HEK293 (cell line): Measurements from ENCODE around the gene CCDC24.

ENCODE experiments used
- BCL11B ChIP-seq: fragments of 450-650 bp; formaldehyde crosslinking; IDR thresholded peaks from 2 replicates; pipeline ENCODE4 v1.5.1; 2016; ENCODE audit warnings: low read depth, missing biosample characterization, missing genetic modification characterization
- CTCF ChIP-seq: fragments of 450-650 bp; formaldehyde crosslinking; IDR thresholded peaks from 2 replicates; pipeline ENCODE4 v1.5.1; 2016; ENCODE audit warnings: missing biosample characterization, missing genetic modification characterization
- GLI2 ChIP-seq: fragments of 450-650 bp; formaldehyde crosslinking; IDR thresholded peaks from 2 replicates; pipeline ENCODE4; 2017; ENCODE audit warnings: missing biosample characterization, missing genetic modification characterization, low read depth, borderline replicate concordance
- GLI4 ChIP-seq: fragments of 450-650 bp; formaldehyde crosslinking; IDR thresholded peaks from 2 replicates; pipeline ENCODE4 v1.5.1; 2016; ENCODE audit warnings: missing biosample characterization, missing genetic modification characterization
- INSM2 ChIP-seq: fragments of 450-650 bp; formaldehyde crosslinking; IDR thresholded peaks from 2 replicates; pipeline ENCODE4 v1.5.1; 2016; ENCODE audit warnings: missing biosample characterization, missing genetic modification characterization
- PATZ1 ChIP-seq: fragments of 450-650 bp; formaldehyde crosslinking; IDR thresholded peaks from 2 replicates; pipeline ENCODE4 v1.5.1; 2016; ENCODE audit warnings: missing biosample characterization, missing genetic modification characterization
- PRDM1 ChIP-seq: fragments of 450-650 bp; formaldehyde crosslinking; IDR thresholded peaks from 2 replicates; pipeline ENCODE4; 2016; ENCODE audit warnings: missing biosample characterization, missing genetic modification characterization
- RBAK ChIP-seq: fragments of 450-650 bp; formaldehyde crosslinking; IDR thresholded peaks from 2 replicates; pipeline ENCODE4 v1.5.1; 2016; ENCODE audit warnings: missing biosample characterization, missing genetic modification characterization
- TCF7L2 ChIP-seq: IDR thresholded peaks from 2 replicates; pipeline ENCODE4 v1.6.1; 2011; ENCODE audit warnings: low read depth, mild to moderate bottlenecking, inconsistent platforms, low read length, moderate library complexity, borderline replicate concordance
- ZBTB8A ChIP-seq: fragments of 450-650 bp; formaldehyde crosslinking; IDR thresholded peaks from 2 replicates; pipeline ENCODE4 v1.5.1; 2016; ENCODE audit warnings: missing biosample characterization, missing genetic modification characterization
- ZFHX2 ChIP-seq: fragments of 450-650 bp; formaldehyde crosslinking; conservative IDR thresholded peaks from 2 replicates; pipeline ENCODE4 v1.5.1; 2016; ENCODE audit warnings: missing biosample characterization, missing genetic modification characterization
- ZFP37 ChIP-seq: fragments of 450-650 bp; formaldehyde crosslinking; IDR thresholded peaks from 2 replicates; pipeline ENCODE4 v1.5.1; 2016; ENCODE audit warnings: missing biosample characterization, missing genetic modification characterization
- ZNF148 ChIP-seq: fragments of 450-650 bp; formaldehyde crosslinking; IDR thresholded peaks from 2 replicates; pipeline ENCODE4 v1.5.0; 2017; ENCODE audit warnings: missing biosample characterization, missing genetic modification characterization, borderline replicate concordance
- ZNF26 ChIP-seq: fragments of 450-650 bp; formaldehyde crosslinking; IDR thresholded peaks from 2 replicates; pipeline ENCODE4 v1.5.1; 2016; ENCODE audit warnings: missing biosample characterization, missing genetic modification characterization
- ZNF449 ChIP-seq: fragments of 450-650 bp; formaldehyde crosslinking; IDR thresholded peaks from 2 replicates; pipeline ENCODE4 v1.5.1; 2017; ENCODE audit warnings: missing biosample characterization, mild to moderate bottlenecking, missing genetic modification characterization, moderate library complexity
- ZNF48 ChIP-seq: fragments of 450-650 bp; formaldehyde crosslinking; IDR thresholded peaks from 2 replicates; pipeline ENCODE4 v1.5.1; 2016; ENCODE audit warnings: missing biosample characterization, missing genetic modification characterization
- ZNF501 ChIP-seq: fragments of 450-650 bp; formaldehyde crosslinking; IDR thresholded peaks from 2 replicates; pipeline ENCODE4 v1.5.1; 2016; ENCODE audit warnings: missing biosample characterization, missing genetic modification characterization
- ZNF513 ChIP-seq: fragments of 450-650 bp; IDR thresholded peaks from 2 replicates; pipeline ENCODE4 v1.5.1; 2018; ENCODE audit warnings: missing biosample characterization, missing genetic modification characterization
- ZNF623 ChIP-seq: fragments of 450-650 bp; formaldehyde crosslinking; IDR thresholded peaks from 2 replicates; pipeline ENCODE4 v1.5.1; 2016; ENCODE audit warnings: missing biosample characterization, missing genetic modification characterization
- ZNF692 ChIP-seq: fragments of 450-650 bp; formaldehyde crosslinking; IDR thresholded peaks from 2 replicates; pipeline ENCODE4 v1.5.1; 2016; ENCODE audit warnings: missing biosample characterization, missing genetic modification characterization
- ZNF701 ChIP-seq: fragments of 450-650 bp; formaldehyde crosslinking; IDR thresholded peaks from 2 replicates; pipeline ENCODE4 v1.5.1; 2016; ENCODE audit warnings: missing biosample characterization, missing genetic modification characterization
- ZSCAN4 ChIP-seq: fragments of 450-650 bp; formaldehyde crosslinking; IDR thresholded peaks from 2 replicates; pipeline ENCODE4 v1.5.1; 2017; ENCODE audit warnings: missing biosample characterization, missing genetic modification characterization

The CCDC24 gene

GRCh38 chr1:44031252-44032169 lies 40.1 kb downstream of the CCDC24 start, which contains the start of gene SLC6A9 (continued):
- no peak for TF ChIP-seq GLI2 (tag by site-specific recombination)
- peak; percentile 82 for TF ChIP-seq ZBTB8A
- TF ChIP-seq ZNF701 (tag by site-specific recombination): no peak
- peak; percentile 69 for TF ChIP-seq ZSCAN4 (tag by site-specific recombination)
- no peak for TF ChIP-seq ZNF501 (tag by site-specific recombination)
- TF ChIP-seq ZNF48 (tag by site-specific recombination): no peak
- TF ChIP-seq ZNF26 (tag by site-specific recombination): no peak
- no peak for TF ChIP-seq TCF7L2
- TF ChIP-seq ZFP37 (tag by site-specific recombination): no peak
- no peak for TF ChIP-seq RBAK
- TF ChIP-seq ZNF148 (tag by site-specific recombination): no peak
- no peak for TF ChIP-seq CTCF (tag by site-specific recombination)
- no peak for TF ChIP-seq INSM2 (tag by site-specific recombination)
- TF ChIP-seq ZNF692 (tag by site-specific recombination): peak; percentile 87
- no peak for TF ChIP-seq ZNF513 (tag by site-specific recombination)
- TF ChIP-seq ZNF623 (tag by site-specific recombination): no peak
- no peak for TF ChIP-seq BCL11B (tag by site-specific recombination)
- 0 out of 2 replicates have a peak, but pooled peaks have one; percentile 29 for TF ChIP-seq PRDM1 (tag by site-specific recombination)
- peak; percentile 69 for TF ChIP-seq PATZ1 (tag by site-specific recombination)
- no peak for TF ChIP-seq ZFHX2 (tag by site-specific recombination)
- TF ChIP-seq GLI4 (tag by site-specific recombination): no peak
- TF ChIP-seq ZNF449 (tag by site-specific recombination): no peak
